Testis (tissue), 2 donors: ENCODE measurements around the gene FSIP1.

Source experiments
- POLR2A ChIP-seq: fragments of 450-650 bp; IDR thresholded peaks from one replicate; pipeline ENCODE4 v1.6.1; 2017; ENCODE audit warnings: antibody characterized with exemption, mild to moderate bottlenecking, moderate library complexity
- TF ChIP-seq, protein P1 (sequence below), 3 experiments: fragments of 450-650 bp in 2 of 3; fragments of 200-600 bp in 1 of 3; sonication (generic) in 1 of 3; IDR thresholded peaks; one replicate each; pipeline ENCODE4 v1.5.1; 2016 to 2019; ENCODE audit warnings: antibody characterized with exemption in 3 of 3, mild to moderate bottlenecking in 2 of 3, moderate library complexity in 1 of 3

GRCh38 chr15:39551476-39551875 lies 231.2 kb downstream of the FSIP1 start:
- TF ChIP-seq, protein P1, sequence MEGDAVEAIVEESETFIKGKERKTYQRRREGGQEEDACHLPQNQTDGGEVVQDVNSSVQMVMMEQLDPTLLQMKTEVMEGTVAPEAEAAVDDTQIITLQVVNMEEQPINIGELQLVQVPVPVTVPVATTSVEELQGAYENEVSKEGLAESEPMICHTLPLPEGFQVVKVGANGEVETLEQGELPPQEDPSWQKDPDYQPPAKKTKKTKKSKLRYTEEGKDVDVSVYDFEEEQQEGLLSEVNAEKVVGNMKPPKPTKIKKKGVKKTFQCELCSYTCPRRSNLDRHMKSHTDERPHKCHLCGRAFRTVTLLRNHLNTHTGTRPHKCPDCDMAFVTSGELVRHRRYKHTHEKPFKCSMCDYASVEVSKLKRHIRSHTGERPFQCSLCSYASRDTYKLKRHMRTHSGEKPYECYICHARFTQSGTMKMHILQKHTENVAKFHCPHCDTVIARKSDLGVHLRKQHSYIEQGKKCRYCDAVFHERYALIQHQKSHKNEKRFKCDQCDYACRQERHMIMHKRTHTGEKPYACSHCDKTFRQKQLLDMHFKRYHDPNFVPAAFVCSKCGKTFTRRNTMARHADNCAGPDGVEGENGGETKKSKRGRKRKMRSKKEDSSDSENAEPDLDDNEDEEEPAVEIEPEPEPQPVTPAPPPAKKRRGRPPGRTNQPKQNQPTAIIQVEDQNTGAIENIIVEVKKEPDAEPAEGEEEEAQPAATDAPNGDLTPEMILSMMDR (IDR thresholded peaks at IDR 0.05) = no peak
- TF ChIP-seq POLR2A = no peak
